Hepatocyte (in vitro differentiated cells): ENCODE data around the gene OXSR1. TPM values are rescaled to one million over a fixed set of nuclear protein-coding genes. Genes with fewer than 3 reads are reported as not detected.

Experiments
- DNase-seq: peaks from one replicate; pipeline ENCODE4 v3.0.0-alpha.2; 2016; ENCODE audit warnings: low spot score
- H2AFZ ChIP-seq: fragments of 200-600 bp; sonication (generic); 2 replicates; pipeline ENCODE4 v1.6.0; 2016; ENCODE audit warnings: antibody characterized with exemption, mild to moderate bottlenecking
- H3K27ac ChIP-seq: fragments of 200-600 bp; sonication (generic); 2 replicates; pipeline ENCODE4 v1.5.1; 2016; ENCODE audit warnings: mild to moderate bottlenecking
- H3K27me3 ChIP-seq: fragments of 200-600 bp; sonication (generic); 2 replicates; pipeline ENCODE4 v1.6.1; 2016
- H3K36me3 ChIP-seq: fragments of 200-600 bp; sonication (generic); replicated peaks from 2 replicates; pipeline ENCODE4 v1.5.1; 2016; ENCODE audit warnings: low read depth; ENCODE audit not compliant: insufficient read depth
- H3K4me1 ChIP-seq: fragments of 200-600 bp; sonication (generic); 2 replicates; pipeline ENCODE4 v1.5.1; 2016; ENCODE audit warnings: mild to moderate bottlenecking, moderate library complexity; ENCODE audit not compliant: insufficient read depth
- H3K4me2 ChIP-seq: fragments of 200-600 bp; sonication (generic); 2 replicates; pipeline ENCODE4 v1.6.0; 2016
- H3K4me3 ChIP-seq: fragments of 200-600 bp; sonication (generic); 2 replicates; pipeline ENCODE4 v1.5.1; 2016; ENCODE audit warnings: mild to moderate bottlenecking
- H3K79me2 ChIP-seq: fragments of 200-600 bp; sonication (generic); 2 replicates; pipeline ENCODE4 v1.6.0; 2017; ENCODE audit warnings: mild to moderate bottlenecking
- H3K9me2 ChIP-seq: fragments of 200-600 bp; sonication (generic); replicated peaks from 2 replicates; pipeline ENCODE4 v1.6.0; 2017; ENCODE audit warnings: mild to moderate bottlenecking; ENCODE audit not compliant: insufficient read depth
- H3K9me3 ChIP-seq: fragments of 200-600 bp; sonication (generic); 2 replicates; pipeline ENCODE4 v1.5.1; 2016; ENCODE audit warnings: low read depth, mild to moderate bottlenecking
- H4K20me1 ChIP-seq: fragments of 200-600 bp; sonication (generic); 2 replicates; pipeline ENCODE4 v1.6.0; 2016; ENCODE audit warnings: mild to moderate bottlenecking; ENCODE audit not compliant: insufficient read depth, poor library complexity, severe bottlenecking
- EZH2 ChIP-seq: fragments of 200-600 bp; sonication (generic); IDR thresholded peaks from 2 replicates; pipeline ENCODE4 v1.6.1; 2016; ENCODE audit warnings: antibody characterized with exemption, mild to moderate bottlenecking, borderline replicate concordance
- EZH2phosphoT487 ChIP-seq: fragments of 200-600 bp; sonication (generic); IDR thresholded peaks from one replicate; pipeline ENCODE4 v1.6.1; 2018; ENCODE audit warnings: antibody characterized with exemption, mild to moderate bottlenecking, low read depth, moderate library complexity; ENCODE audit not compliant: unreplicated experiment, severe bottlenecking
- WGBS: methylation state at CpG from one replicate; pipeline ENCODE4 v1.1.6; 2016; ENCODE audit warnings: low lambda C conversion rate; ENCODE audit errors: missing lambda C conversion rate; 5-methylcytosine and 5-hydroxymethylcytosine counted together
- polyA plus RNA-seq: library from polyadenylated mRNA; unstranded; fragments of >200 nt; fragmentation: Nextera tagmentation; extraction: Ambion mirVana; gene quantifications from 2 replicates; pipeline ENCODE4 v1.2.1, GENCODE V29; 2016
- total RNA-seq: library from RNA; depleted of rRNA; stranded (reverse); fragments of >200 nt; gene quantifications from 2 replicates; pipeline ENCODE4 v1.2.3, GENCODE V29; 2014
- TF ChIP-seq, protein P1 (sequence below): fragments of 200-600 bp; sonication (generic); IDR thresholded peaks from 2 replicates; pipeline ENCODE4 v1.5.1; 2016; ENCODE audit warnings: antibody characterized with exemption, mild to moderate bottlenecking; ENCODE audit not compliant: poor library complexity

Gene OXSR1
- total and polyA plus RNA-seq, 2 experiments from 2014 or later, result 15.7 to 30.7 TPM

DNA sequence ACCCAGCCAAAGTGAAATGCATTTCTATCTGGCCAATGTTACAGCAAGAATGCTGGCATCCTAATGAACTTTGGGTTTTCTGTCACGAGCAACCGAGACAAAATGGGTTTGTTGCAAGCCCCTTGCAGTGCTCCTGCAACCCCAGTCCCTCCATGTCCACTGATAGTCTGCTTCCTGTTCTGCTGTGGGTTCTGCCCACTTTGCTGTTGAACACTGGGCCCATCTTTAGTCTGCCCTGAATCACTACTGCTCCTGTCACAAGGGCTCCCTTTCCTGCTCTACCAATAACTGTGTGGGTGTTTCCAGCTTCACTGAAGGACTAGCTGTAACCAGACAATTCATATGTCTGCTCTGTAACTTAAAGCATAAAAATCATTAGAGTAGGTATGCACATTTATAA, 12.7 kb upstream of the OXSR1 start:
- Histone ChIP-seq H3K9me2 (no peaks in the 10 kb centered on the region), H3K27me3 (no peaks in the 10 kb centered on the region), H3K4me3 (no peak overlapping the region), H3K27ac (no peak overlapping the region), H3K4me1 (no peaks in the 10 kb centered on the region), H2AFZ (no peak overlapping the region), H4K20me1 (no peaks in the 10 kb centered on the region), H3K9me3 (no peaks in the 10 kb centered on the region), H3K4me2 (no peak overlapping the region), H3K79me2 (no peaks in the 10 kb centered on the region), H3K36me3 (no peaks in the 10 kb centered on the region)
- WGBS, result 94% methylated on average over 2 of the region's 2 CpGs
- TF ChIP-seq, protein P1, sequence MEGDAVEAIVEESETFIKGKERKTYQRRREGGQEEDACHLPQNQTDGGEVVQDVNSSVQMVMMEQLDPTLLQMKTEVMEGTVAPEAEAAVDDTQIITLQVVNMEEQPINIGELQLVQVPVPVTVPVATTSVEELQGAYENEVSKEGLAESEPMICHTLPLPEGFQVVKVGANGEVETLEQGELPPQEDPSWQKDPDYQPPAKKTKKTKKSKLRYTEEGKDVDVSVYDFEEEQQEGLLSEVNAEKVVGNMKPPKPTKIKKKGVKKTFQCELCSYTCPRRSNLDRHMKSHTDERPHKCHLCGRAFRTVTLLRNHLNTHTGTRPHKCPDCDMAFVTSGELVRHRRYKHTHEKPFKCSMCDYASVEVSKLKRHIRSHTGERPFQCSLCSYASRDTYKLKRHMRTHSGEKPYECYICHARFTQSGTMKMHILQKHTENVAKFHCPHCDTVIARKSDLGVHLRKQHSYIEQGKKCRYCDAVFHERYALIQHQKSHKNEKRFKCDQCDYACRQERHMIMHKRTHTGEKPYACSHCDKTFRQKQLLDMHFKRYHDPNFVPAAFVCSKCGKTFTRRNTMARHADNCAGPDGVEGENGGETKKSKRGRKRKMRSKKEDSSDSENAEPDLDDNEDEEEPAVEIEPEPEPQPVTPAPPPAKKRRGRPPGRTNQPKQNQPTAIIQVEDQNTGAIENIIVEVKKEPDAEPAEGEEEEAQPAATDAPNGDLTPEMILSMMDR, result no peak
- TF ChIP-seq EZH2 (no peak), EZH2phosphoT487 (no peak)
- no peak for DNase-seq

DNA sequence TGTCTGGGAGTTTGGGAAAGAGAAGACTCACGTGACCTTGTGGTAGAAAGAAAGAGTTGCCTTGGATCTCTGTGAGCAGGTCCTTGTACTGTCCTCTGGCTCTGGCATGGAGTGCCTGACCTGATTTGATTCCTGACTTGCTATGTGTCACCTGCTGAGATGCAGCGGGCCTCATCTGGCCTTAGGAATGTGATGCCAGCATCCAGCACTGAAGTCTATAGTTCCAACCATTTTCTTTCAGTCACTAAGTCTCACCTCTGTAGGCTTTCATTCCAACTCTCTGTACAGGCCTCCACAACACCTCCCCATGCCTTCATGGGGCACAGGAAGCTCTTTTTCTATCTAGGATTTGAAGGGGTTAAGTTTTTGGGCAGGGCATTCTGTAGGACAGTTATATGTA, 12.1 kb upstream of the OXSR1 start:
- Histone ChIP-seq H3K27me3 (no peaks in the 10 kb centered on the region), H3K4me2 (no peak overlapping the region), H3K79me2 (no peaks in the 10 kb centered on the region), H2AFZ (no peak overlapping the region), H4K20me1 (no peaks in the 10 kb centered on the region), H3K4me1 (no peaks in the 10 kb centered on the region), H3K27ac (peak overlapping the region; percentile 48), H3K9me2 (no peaks in the 10 kb centered on the region), H3K9me3 (no peaks in the 10 kb centered on the region), H3K36me3 (no peaks in the 10 kb centered on the region), H3K4me3 (no peak overlapping the region)
- 100% methylated on average over 2 of the region's 2 CpGs for WGBS
- TF ChIP-seq EZH2phosphoT487, result no peak
- no peak for TF ChIP-seq EZH2
- TF ChIP-seq, protein P1, result no peak
- DNase-seq, result no peak

DNA sequence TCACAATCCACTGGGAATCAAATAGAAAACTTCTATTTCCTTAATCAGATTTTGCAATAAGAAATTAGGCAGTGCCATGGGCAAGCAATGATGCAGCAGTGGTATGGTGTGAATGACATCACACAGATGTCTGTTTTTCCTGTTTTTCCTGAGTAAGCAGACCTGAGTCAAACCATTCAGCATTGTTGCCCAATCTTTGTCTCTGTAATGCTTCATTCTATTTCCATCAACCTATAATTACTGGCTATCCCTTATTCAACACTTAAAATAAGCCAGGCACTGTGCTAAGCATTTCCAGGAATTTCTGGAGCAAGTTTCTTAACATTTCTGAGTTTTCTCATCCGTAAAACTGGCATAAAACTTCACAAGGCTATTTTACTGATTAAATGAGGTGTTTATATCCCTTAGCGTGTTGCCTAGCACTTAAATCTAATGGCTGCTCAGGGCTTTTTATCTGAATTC, 11.3 kb upstream of the OXSR1 start:
- Histone ChIP-seq H3K9me2 (no peaks in the 10 kb centered on the region), H3K4me1 (no peaks in the 10 kb centered on the region), H3K36me3 (no peaks in the 10 kb centered on the region), H3K4me3 (no peak overlapping the region), H3K79me2 (no peaks in the 10 kb centered on the region), H4K20me1 (no peaks in the 10 kb centered on the region), H2AFZ (no peak overlapping the region), H3K27me3 (no peaks in the 10 kb centered on the region), H3K4me2 (no peak overlapping the region), H3K27ac (peak overlapping the region; percentile 59), H3K9me3 (no peaks in the 10 kb centered on the region)
- WGBS, result 47% methylated on average over 2 of the region's 2 CpGs
- DNase-seq, result peak; percentile 67
- TF ChIP-seq, protein P1, result no peak
- TF ChIP-seq EZH2phosphoT487, result no peak
- no peak for TF ChIP-seq EZH2

DNA sequence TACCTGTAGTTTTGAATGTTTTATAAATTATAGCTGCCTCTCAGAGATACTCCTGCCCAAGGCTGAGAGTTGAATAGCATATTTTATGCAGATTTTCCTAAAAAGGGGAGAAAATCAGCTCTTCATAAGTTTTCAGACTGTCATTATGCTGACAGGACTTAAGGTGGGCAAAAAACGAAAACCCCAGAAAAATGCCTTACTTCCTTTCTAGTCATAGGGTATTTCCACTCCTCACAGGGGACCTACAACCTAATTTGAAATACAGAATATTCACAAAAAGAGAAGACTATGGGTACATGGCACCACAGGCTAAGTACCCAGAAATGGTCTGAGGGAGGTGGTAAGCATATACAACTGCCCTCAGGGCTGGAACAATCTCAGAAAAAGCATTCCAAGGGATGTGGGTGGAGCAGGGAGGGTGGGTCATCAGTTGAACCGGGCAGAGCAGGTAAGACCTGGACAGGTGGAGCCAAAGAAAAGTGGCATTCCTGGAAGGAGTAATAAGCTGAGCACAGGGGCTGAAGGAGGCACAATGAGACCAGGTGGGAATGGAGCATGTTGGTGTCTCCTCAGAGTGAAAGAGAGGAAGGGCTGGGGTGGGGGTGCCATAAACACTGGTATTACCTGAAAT, 10.6 kb upstream of the OXSR1 start:
- Histone ChIP-seq H3K9me2 (no peaks in the 10 kb centered on the region), H3K27me3 (no peaks in the 10 kb centered on the region), H3K79me2 (no peaks in the 10 kb centered on the region), H3K27ac (peak overlapping the region; percentile 59), H2AFZ (no peak overlapping the region), H3K36me3 (no peaks in the 10 kb centered on the region), H3K4me2 (no peak overlapping the region), H3K4me3 (no peak overlapping the region), H3K4me1 (no peaks in the 10 kb centered on the region), H3K9me3 (no peaks in the 10 kb centered on the region), H4K20me1 (no peaks in the 10 kb centered on the region)
- no peak for TF ChIP-seq EZH2phosphoT487
- no peak for TF ChIP-seq EZH2
- TF ChIP-seq, protein P1, result no peak
- WGBS, result 57% methylated on average over 2 of the region's 2 CpGs
- DNase-seq, result no peak
